G401 (cell line): Measurements from ENCODE around the gene ZIC2. TPM values are rescaled to one million over a fixed set of nuclear protein-coding genes. Genes with fewer than 3 reads are reported as not detected.

ENCODE experiments used
- DNase-seq: peaks from one replicate; pipeline ENCODE4 v3.0.0-alpha.2; 2015; ENCODE audit warnings: low spot score
- in situ Hi-C: cut with HindIII; loops from 2 replicates; pipeline ENCODE4 v1.10.0; 2016; ENCODE audit warnings: low sequenced_read_pairs, mixed read lengths
- total RNA-seq: library from RNA; depleted of rRNA; stranded (reverse); fragments of >200 nt; shearing (Covaris generic); gene quantifications from 2 replicates; pipeline ENCODE4 v1.2.3, GENCODE V29; 2014

Gene ZIC2
- total RNA-seq, 1 experiment from 2014 or later: 16.8 TPM

GRCh38 chr13:99971576-99972189 is 9.9 kb upstream of the ZIC2 start, which contains the start of gene ZIC5:
ZIC5 (minus strand) TSS chr13:99971767; CDS start chr13:99971603, 164 bp downstream.
- peak; percentile 91 for DNase-seq
- in situ Hi-C loops: no loop called here

GRCh38 chr13:99972190-99972731 is 9.3 kb upstream of the ZIC2 start:
- in situ Hi-C loops: no loop called here
- DNase-seq: peak; percentile 83

GRCh38 chr13:99973163-99973807 is 8.3 kb upstream of the ZIC2 start:
- DNase-seq: no peak
- in situ Hi-C loops: no loop called here

GRCh38 chr13:99973808-99974185 is 7.8 kb upstream of the ZIC2 start:
- DNase-seq: no peak
- in situ Hi-C loops: no loop called here

DNA sequence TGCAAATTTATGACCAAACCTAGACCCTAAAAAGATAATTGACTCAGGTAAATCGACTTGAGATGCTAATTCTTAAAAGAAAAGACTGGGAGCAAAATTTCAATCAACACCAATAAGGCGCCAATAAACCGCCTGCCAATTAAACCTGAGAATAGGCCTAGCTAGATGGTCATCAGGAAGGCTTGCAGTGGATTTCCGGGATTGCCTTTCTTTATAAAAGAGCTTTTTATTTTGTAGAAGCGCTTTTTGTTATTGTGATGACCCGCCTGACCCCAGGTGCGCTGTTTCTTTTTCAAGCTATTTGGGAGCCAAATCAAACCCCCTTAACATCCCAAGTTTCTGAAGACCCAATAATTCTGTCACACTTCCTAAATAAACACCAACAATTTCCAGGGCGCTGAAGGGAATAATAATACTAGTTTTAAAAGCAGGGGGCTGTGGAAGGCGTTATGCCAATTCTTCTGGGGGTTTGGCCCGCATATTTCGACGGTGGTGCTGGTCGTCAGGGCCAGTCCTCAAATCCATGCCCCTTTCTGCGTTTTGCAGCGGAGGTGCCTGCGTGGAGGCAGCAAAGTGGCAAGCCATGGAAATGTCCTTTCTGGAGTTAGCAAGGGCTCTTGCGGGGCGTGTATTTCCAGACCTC is 7.2 kb upstream of the ZIC2 start:
- no peak for DNase-seq
- in situ Hi-C loops: no loop called here

DNA sequence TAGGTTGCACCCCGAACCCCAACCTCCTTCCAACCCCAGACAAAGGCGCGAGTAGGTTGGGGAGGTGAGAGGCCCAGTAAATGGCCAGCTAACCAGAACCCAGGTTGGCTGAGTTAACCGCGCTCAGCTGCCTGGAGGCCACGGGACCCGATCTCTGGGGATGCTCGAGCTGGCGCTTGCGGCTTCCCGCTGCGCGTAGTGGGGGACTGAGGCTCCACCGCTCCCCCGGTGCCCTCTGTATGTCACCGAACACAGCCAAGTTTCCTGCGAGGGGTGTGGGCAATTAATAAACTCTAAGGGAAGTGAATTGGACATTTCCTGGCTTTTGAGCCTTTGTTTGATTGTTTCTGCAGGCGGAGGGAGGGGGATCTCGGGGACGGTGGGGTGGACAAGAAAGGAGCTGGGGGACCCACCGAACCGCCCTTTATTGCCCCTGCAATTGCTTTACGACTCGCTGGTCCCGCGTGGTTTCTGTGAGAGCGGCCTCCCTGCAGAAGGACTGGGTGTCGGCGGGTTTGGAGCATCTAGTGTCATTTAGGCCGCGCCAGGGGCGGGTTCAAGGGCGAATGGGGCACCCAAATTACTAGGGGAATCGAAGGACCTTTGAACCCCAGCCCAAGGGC is 6.5 kb upstream of the ZIC2 start:
- in situ Hi-C loops: no loop called here
- no peak for DNase-seq

DNA sequence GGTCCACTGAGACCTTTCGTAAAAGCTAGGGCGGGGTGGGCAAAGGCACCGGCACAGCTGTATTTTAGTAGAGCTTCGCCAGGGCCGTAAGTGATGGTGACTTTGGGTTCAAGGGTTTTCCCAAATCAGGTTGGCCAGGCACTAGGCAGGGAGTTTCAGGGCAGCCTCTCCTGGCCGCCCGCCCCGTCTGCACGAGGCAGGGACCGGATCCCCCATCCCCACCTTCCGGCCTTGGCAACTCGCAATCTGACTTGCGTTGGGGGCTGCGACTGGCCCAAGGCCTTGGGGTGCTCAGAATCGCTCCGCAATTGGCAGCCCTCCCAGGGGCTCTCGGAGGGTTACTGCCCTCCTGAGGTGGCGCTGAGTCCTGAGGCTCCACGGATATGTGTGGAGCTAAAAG is 6.0 kb upstream of the ZIC2 start:
- in situ Hi-C loops: no loop called here
- DNase-seq: no peak

GRCh38 chr13:99976575-99976974 is 5.0 kb upstream of the ZIC2 start:
- in situ Hi-C loops: no loop called here
- no peak for DNase-seq

- in situ Hi-C loops: no loop called here
- no peak for DNase-seq
These were observed 4.2 kb upstream of the ZIC2 start for GRCh38 chr13:99977334-99977911.

DNA sequence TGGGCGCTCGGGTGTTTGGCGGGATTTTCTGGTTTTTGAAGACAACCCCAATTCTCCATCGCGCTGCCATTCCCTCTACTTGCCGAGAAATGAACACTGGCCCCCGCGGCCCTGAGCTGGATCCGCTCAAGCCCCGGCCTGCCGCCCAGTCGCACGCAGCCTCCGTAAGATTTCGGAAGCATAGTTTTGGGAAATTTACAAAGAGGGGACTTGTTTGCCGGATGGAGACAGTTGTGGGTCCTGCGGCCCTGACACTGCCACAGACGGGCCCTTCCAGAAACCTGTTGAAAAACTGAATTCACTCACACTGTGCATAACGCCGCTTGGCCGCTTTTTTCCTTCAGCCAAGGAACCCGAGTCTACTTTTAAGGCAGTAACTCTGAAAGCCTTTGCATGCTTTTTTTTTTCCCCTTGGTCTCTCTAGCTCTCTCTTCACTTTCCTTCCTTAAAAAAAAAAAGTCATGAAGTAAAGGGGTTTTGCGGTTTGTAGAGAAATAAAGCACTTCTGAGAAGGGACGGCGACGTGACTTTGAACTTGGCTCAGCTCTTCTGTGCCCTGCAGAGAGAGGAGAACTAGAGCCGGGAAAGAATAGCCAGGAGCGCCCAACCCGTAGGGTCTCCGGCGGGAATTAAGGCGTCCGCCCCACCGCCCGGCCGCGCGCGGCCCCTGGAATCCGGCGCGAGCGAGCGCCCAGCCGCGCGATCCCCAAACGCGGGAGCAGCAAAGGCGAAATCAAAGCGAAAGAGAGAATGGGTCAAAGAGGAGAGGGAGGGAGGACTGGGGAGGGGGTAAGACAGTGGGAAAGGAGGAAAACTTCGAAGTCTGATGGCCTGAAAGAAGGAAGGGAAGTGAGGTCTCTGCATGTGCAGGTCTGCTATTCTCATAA is 3.4 kb upstream of the ZIC2 start:
- in situ Hi-C loops: no loop called here
- peak; percentile 55 for DNase-seq

- in situ Hi-C loops: no loop called here
- peak; percentile 92 for DNase-seq
These were observed 2.7 kb upstream of the ZIC2 start for GRCh38 chr13:99978799-99979452.

- in situ Hi-C loops: no loop called here
- peak; percentile 67 for DNase-seq
These were observed 2.0 kb upstream of the ZIC2 start for GRCh38 chr13:99979453-99980200.

DNA sequence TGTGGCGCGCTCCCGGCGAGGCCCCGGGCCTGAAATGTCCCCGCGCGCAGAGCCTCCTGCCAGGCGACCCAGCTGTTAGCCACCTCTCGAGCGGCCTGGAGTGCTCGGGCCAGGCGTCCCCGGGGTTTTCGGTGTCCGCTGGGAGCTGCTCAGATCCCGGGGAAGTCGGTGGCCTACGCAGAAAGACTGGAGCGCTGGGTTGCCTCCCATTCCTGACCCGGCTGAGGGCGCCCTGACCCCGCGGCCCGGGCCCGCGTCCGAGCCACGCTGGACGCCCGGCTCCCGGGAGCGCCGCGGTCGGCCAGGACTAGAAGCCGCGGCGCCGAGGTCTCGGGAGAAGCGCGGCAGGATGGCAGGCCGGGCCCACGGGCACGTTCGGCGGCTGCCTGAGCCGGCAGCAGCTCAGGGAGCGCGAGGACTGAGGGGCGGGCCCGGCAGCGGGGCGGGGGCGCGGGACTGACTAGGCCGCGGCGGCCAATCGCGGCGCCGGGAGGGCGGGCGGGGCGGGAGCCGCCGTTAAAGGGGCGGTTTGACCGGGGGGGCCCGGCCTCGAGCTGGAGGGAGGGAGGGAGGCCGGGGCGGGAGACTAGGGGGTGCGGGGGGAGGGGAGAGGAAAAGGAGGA is 1.3 kb upstream of the ZIC2 start:
- in situ Hi-C loops: no loop called here
- DNase-seq: peak; percentile 93

DNA sequence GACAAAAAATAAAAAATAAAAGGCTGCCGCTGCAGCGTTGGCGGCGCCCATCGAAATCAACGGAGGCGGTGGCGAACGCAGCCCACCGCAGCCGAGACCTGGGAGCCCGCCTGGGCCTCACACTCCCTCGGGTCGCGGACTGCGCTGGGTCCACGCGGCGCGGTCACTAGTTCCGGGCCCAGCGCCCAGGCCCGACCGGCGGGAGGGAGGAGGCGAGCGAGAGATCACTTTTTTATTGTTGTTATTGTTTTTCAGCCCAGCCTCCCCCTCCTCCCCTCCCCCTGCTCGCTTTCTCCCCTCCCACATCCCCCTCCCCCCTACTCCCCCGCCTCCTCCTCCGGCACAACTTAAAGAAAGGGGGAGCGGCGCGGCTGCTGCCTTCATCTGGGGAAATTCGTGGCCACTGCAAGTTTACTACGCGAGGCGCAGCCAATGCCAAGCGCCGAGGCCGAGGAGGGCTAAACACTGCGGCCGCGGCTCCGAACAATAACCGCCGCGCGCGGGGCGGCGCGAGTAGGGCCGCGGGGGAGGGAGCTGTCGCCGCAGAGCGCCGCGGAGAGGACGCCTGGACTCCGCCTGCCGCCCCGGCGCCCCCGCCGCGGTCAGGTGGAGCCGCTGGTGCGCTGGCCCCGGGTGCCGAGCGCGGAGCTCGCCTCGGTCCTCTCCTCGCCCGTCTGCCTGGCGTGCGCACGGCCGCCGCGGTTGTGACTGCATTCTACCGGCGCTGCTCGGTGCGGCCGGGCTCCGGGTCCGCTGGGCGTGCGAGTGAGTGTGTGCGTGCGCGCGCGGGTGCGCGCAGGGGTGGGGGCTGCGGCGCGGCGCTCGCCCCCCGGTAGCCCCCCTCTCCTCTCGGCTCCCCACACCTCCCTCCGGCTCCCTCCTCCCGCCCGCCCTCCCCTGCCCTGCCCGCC is 505 bp upstream of the ZIC2 start:
- peak; percentile 85 for DNase-seq
- in situ Hi-C loops: no loop called here

DNA sequence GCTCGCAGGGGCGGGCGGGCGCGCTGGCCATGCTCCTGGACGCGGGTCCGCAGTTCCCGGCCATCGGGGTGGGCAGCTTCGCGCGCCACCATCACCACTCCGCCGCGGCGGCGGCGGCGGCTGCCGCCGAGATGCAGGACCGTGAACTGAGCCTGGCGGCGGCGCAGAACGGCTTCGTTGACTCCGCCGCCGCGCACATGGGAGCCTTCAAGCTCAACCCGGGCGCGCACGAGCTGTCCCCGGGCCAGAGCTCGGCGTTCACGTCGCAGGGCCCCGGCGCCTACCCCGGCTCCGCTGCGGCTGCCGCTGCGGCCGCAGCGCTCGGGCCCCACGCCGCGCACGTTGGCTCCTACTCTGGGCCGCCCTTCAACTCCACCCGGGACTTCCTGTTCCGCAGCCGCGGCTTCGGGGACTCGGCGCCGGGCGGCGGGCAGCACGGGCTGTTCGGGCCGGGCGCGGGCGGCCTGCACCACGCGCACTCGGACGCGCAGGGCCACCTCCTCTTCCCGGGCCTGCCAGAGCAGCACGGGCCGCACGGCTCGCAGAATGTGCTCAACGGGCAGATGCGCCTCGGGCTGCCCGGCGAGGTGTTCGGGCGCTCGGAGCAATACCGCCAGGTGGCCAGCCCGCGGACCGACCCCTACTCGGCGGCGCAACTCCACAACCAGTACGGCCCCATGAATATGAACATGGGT is 599 bp downstream of the ZIC2 start:
- in situ Hi-C loops: no loop called here
- DNase-seq: peak; percentile 14
